SU-DHL-6 (cell line): Measurements from ENCODE around the gene C5orf63.

Experiments
- EZH2phosphoT487 ChIP-seq: fragments of 200-600 bp; sonication (generic), shearing (Covaris generic); conservative IDR thresholded peaks from 2 replicates; pipeline ENCODE4 v1.6.1; 2018; ENCODE audit warnings: mild to moderate bottlenecking, antibody characterized with exemption, low read length, moderate library complexity, mixed read lengths
- TF ChIP-seq, protein P1 (sequence below): fragments of 200-600 bp; sonication (generic); IDR thresholded peaks from one replicate; pipeline ENCODE4 v1.5.1; 2017; ENCODE audit warnings: antibody characterized with exemption, mild to moderate bottlenecking, low read length, moderate library complexity; ENCODE audit not compliant: insufficient read depth, poor library complexity, severe bottlenecking

- TF ChIP-seq, protein P1, sequence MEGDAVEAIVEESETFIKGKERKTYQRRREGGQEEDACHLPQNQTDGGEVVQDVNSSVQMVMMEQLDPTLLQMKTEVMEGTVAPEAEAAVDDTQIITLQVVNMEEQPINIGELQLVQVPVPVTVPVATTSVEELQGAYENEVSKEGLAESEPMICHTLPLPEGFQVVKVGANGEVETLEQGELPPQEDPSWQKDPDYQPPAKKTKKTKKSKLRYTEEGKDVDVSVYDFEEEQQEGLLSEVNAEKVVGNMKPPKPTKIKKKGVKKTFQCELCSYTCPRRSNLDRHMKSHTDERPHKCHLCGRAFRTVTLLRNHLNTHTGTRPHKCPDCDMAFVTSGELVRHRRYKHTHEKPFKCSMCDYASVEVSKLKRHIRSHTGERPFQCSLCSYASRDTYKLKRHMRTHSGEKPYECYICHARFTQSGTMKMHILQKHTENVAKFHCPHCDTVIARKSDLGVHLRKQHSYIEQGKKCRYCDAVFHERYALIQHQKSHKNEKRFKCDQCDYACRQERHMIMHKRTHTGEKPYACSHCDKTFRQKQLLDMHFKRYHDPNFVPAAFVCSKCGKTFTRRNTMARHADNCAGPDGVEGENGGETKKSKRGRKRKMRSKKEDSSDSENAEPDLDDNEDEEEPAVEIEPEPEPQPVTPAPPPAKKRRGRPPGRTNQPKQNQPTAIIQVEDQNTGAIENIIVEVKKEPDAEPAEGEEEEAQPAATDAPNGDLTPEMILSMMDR = no peak
- no peak for TF ChIP-seq EZH2phosphoT487
Observed at GRCh38 chr5:127024821-127025220, 48.5 kb downstream of the C5orf63 start.
